ENCODE results near the gene PPIA.

GRCh38 chr7:44798649-44799305, 2.3 kb downstream of the PPIA start:
- TF ChIP-seq CTCF (IDR thresholded peaks at IDR 0.05) (no peak), POLR2A (IDR thresholded peaks at IDR 0.05) (no peak), POLR2AphosphoS5 (IDR thresholded peaks at IDR 0.05) (no peak)

Measured in transverse colon (tissue), 4 donors.